ENCODE measurements around the gene ZCCHC9. TPM values are rescaled to one million over a fixed set of nuclear protein-coding genes. Genes with fewer than 3 reads are reported as not detected.
"Not testable (repeated sequence)": the region's sequence is repeated elsewhere in the genome, so short reads cannot be mapped to it uniquely, and the experiment has no call there.

ZCCHC9 gene, protein sequence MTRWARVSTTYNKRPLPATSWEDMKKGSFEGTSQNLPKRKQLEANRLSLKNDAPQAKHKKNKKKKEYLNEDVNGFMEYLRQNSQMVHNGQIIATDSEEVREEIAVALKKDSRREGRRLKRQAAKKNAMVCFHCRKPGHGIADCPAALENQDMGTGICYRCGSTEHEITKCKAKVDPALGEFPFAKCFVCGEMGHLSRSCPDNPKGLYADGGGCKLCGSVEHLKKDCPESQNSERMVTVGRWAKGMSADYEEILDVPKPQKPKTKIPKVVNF
- total RNA-seq (2012; rRNA removed) = 27.3 and 44.1 TPM in 2 replicates

GRCh38 chr5:81301271-81302015, at the start of gene ZCCHC9:
ZCCHC9 (plus strand) TSS chr5:81301587; CDS start chr5:81304758, 3,171 bp downstream.
- Histone ChIP-seq H3K9me3 (replicated peaks; ENCODE audit: low read length) (no peaks in the 10 kb centered on the region), H3K36me3 (ENCODE audit: insufficient read depth, low read length) (peaks cover 13% of the 10 kb centered on the region), H3K4me3 (ENCODE audit: low read length) (peak within 1 kb of the TSS; percentile 84), H3K4me1 (ENCODE audit: control insufficient read depth, insufficient read depth, low read length) (peaks cover 32% of the 10 kb centered on the region), H3K27me3 (ENCODE audit: control insufficient read depth, insufficient read depth, low read length) (no peaks in the 10 kb centered on the region), H3K9ac (ENCODE audit: low read depth, low read length) (peak within 1 kb of the TSS; percentile 94), H3K4me2 (ENCODE audit: low read length) (peak within 1 kb of the TSS; percentile 77)

GRCh38 chr5:81251922-81252321, 49.5 kb upstream of the ZCCHC9 start:
- no peaks in the 10 kb centered on the region for H3K36me3 ChIP-seq (ENCODE audit: insufficient read depth, low read length)
- H3K27me3 ChIP-seq (ENCODE audit: control insufficient read depth, insufficient read depth, low read length) = no peaks in the 10 kb centered on the region
- H3K9me3 ChIP-seq (replicated peaks; ENCODE audit: low read length) = no peaks in the 10 kb centered on the region
- no peak overlapping the region for H3K9ac ChIP-seq (ENCODE audit: low read depth, low read length)
- no peak overlapping the region for H3K4me3 ChIP-seq (ENCODE audit: low read length)
- H3K4me2 ChIP-seq (ENCODE audit: low read length) = no peak overlapping the region
- no peaks in the 10 kb centered on the region for H3K4me1 ChIP-seq (ENCODE audit: control insufficient read depth, insufficient read depth, low read length)

DNA sequence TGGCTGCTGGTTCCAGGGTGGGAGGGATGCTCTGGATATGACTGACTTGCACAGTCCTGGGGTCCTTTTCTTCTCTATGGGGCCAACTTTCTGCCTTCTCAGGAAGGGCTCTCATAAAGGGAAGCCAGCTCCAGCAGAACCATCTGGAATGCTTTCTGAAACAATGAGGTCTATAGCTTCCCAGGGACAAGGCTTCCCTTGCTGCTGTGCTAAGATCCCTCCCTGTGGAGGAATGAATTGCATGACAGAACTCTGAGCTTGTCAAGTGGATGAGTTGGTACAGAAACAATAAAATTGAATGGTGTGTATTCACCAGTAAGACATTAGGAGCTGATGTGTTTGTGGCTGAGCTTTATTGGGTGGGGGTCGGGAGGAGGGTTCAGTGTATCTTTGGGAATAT, 48.5 kb upstream of the ZCCHC9 start:
- Histone ChIP-seq H3K9me3 (replicated peaks; ENCODE audit: low read length) (no peaks in the 10 kb centered on the region), H3K4me3 (ENCODE audit: low read length) (no peak overlapping the region), H3K9ac (ENCODE audit: low read depth, low read length) (no peak overlapping the region), H3K36me3 (ENCODE audit: insufficient read depth, low read length) (no peaks in the 10 kb centered on the region), H3K27me3 (ENCODE audit: control insufficient read depth, insufficient read depth, low read length) (no peaks in the 10 kb centered on the region), H3K4me1 (ENCODE audit: control insufficient read depth, insufficient read depth, low read length) (no peaks in the 10 kb centered on the region), H3K4me2 (ENCODE audit: low read length) (no peak overlapping the region)

DNA sequence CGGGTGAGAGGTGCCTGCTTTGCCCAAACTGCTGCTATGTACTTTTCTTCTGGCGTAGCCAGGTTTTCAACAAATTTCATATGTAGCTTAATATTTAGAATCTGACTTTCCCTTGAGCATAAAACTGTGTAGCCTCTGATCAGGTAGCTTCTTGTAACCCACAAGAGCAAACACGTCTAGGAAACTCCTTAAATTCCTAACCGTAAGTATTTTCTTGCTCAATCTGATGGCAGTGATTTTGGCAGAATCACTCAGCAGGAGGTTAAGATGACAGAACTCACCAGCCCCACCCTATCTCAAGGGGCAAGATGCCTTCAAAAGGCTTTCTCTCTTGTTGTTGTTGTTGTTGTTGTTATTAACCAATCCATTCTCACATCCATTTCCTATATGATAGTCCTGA, 47.5 kb upstream of the ZCCHC9 start:
- no peak overlapping the region for H3K4me3 ChIP-seq (ENCODE audit: low read length)
- H3K27me3 ChIP-seq (ENCODE audit: control insufficient read depth, insufficient read depth, low read length) = no peaks in the 10 kb centered on the region
- no peaks in the 10 kb centered on the region for H3K36me3 ChIP-seq (ENCODE audit: insufficient read depth, low read length)
- H3K4me1 ChIP-seq (ENCODE audit: control insufficient read depth, insufficient read depth, low read length) = no peaks in the 10 kb centered on the region
- H3K9ac ChIP-seq (ENCODE audit: low read depth, low read length) = no peak overlapping the region
- H3K9me3 ChIP-seq (replicated peaks; ENCODE audit: low read length) = no peaks in the 10 kb centered on the region
- H3K4me2 ChIP-seq (ENCODE audit: low read length) = no peak overlapping the region

DNA sequence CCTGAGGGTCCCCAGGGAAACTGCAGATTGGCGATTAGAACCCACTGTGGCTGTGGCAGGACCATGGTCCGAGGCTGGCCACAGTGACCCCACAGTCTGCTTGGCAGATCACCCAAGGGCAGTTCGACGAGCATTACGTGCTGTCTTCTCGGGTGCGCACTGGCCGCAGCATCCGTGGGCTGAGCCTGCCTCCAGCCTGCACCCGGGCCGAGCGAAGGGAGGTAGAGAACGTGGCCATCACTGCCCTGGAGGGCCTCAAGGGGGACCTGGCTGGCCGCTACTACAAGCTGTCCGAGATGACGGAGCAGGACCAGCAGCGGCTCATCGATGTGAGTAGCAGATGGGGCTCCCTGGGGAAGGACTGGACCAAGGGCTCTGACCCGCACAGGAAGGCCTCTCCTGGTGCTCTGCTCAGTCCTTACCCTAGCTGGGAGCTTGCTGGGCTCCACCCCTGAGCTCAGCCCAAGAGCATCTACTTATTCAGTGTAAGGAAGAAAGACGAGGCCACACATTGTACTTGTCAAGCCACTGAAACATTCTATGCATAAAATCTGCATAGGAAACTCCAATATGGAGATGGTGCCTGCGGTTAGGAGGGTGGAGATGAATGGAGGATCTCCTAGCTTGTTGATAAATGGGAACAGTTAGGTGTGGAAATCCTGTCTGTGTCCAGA, 46.4 kb upstream of the ZCCHC9 start:
- Histone ChIP-seq H3K4me1 (ENCODE audit: control insufficient read depth, insufficient read depth, low read length) (no peaks in the 10 kb centered on the region), H3K36me3 (ENCODE audit: insufficient read depth, low read length) (no peaks in the 10 kb centered on the region), H3K9ac (ENCODE audit: low read depth, low read length) (no peak overlapping the region), H3K4me3 (ENCODE audit: low read length) (no peak overlapping the region), H3K27me3 (ENCODE audit: control insufficient read depth, insufficient read depth, low read length) (no peaks in the 10 kb centered on the region), H3K9me3 (replicated peaks; ENCODE audit: low read length) (no peaks in the 10 kb centered on the region), H3K4me2 (ENCODE audit: low read length) (no peak overlapping the region)

- Histone ChIP-seq H3K4me2 (ENCODE audit: low read length) (no peak overlapping the region), H3K9ac (ENCODE audit: low read depth, low read length) (no peak overlapping the region), H3K27me3 (ENCODE audit: control insufficient read depth, insufficient read depth, low read length) (no peaks in the 10 kb centered on the region), H3K36me3 (ENCODE audit: insufficient read depth, low read length) (no peaks in the 10 kb centered on the region), H3K4me1 (ENCODE audit: control insufficient read depth, insufficient read depth, low read length) (no peaks in the 10 kb centered on the region), H3K4me3 (ENCODE audit: low read length) (no peak overlapping the region), H3K9me3 (replicated peaks; ENCODE audit: low read length) (no peaks in the 10 kb centered on the region)
These were observed 44.6 kb upstream of the ZCCHC9 start for GRCh38 chr5:81256766-81257165.

DNA sequence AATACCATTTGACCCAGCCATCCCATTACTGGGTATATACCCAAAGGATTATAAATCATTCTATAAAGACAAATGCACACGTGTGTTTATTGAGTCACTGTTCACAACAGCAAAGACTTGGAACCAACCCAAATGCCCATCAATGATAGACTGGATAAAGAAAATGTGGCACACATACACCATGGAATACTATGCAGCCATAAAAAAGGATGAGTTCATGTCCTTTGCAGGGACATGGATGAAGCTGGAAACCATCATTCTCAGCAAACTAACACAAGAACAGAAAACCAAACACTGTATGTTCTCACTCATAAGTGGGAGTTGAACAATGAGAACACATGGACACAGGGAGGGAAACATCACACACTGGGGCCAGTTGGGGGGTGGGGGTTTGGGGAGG, 38.6 kb upstream of the ZCCHC9 start:
- H3K36me3 ChIP-seq (ENCODE audit: insufficient read depth, low read length); H3K4me1 ChIP-seq (ENCODE audit: control insufficient read depth, insufficient read depth, low read length); H3K9ac ChIP-seq (ENCODE audit: low read depth, low read length); H3K9me3 ChIP-seq (replicated peaks; ENCODE audit: low read length); H3K4me3 ChIP-seq (ENCODE audit: low read length); H3K27me3 ChIP-seq (ENCODE audit: control insufficient read depth, insufficient read depth, low read length); H3K4me2 ChIP-seq (ENCODE audit: low read length): not testable (repeated sequence)

- Histone ChIP-seq H3K9ac (ENCODE audit: low read depth, low read length) (no peak overlapping the region), H3K36me3 (ENCODE audit: insufficient read depth, low read length) (no peaks in the 10 kb centered on the region), H3K4me3 (ENCODE audit: low read length) (no peak overlapping the region), H3K4me2 (ENCODE audit: low read length) (no peak overlapping the region), H3K9me3 (replicated peaks; ENCODE audit: low read length) (no peaks in the 10 kb centered on the region), H3K27me3 (ENCODE audit: control insufficient read depth, insufficient read depth, low read length) (no peaks in the 10 kb centered on the region), H3K4me1 (ENCODE audit: control insufficient read depth, insufficient read depth, low read length) (peaks cover 21% of the 10 kb centered on the region)
These were observed 36.3 kb upstream of the ZCCHC9 start for GRCh38 chr5:81265101-81265500.

- H3K9ac ChIP-seq (ENCODE audit: low read depth, low read length) = no peak overlapping the region
- H3K4me3 ChIP-seq (ENCODE audit: low read length) = no peak overlapping the region
- no peaks in the 10 kb centered on the region for H3K36me3 ChIP-seq (ENCODE audit: insufficient read depth, low read length)
- H3K4me1 ChIP-seq (ENCODE audit: control insufficient read depth, insufficient read depth, low read length) = peaks cover 22% of the 10 kb centered on the region
- peak overlapping the region; percentile 46 for H3K4me2 ChIP-seq (ENCODE audit: low read length)
- no peaks in the 10 kb centered on the region for H3K9me3 ChIP-seq (replicated peaks; ENCODE audit: low read length)
- no peaks in the 10 kb centered on the region for H3K27me3 ChIP-seq (ENCODE audit: control insufficient read depth, insufficient read depth, low read length)
These were observed 32.7 kb upstream of the ZCCHC9 start for GRCh38 chr5:81268521-81269196.

- Histone ChIP-seq H3K4me3 (ENCODE audit: low read length) (no peak overlapping the region), H3K4me1 (ENCODE audit: control insufficient read depth, insufficient read depth, low read length) (peaks cover 22% of the 10 kb centered on the region), H3K9ac (ENCODE audit: low read depth, low read length) (no peak overlapping the region), H3K4me2 (ENCODE audit: low read length) (no peak overlapping the region), H3K9me3 (replicated peaks; ENCODE audit: low read length) (no peaks in the 10 kb centered on the region), H3K36me3 (ENCODE audit: insufficient read depth, low read length) (no peaks in the 10 kb centered on the region), H3K27me3 (ENCODE audit: control insufficient read depth, insufficient read depth, low read length) (no peaks in the 10 kb centered on the region)
These were observed 31.5 kb upstream of the ZCCHC9 start for GRCh38 chr5:81269751-81270393.
